Measurements from ENCODE around the gene NR4A2.

NR4A2 gene

DNA sequence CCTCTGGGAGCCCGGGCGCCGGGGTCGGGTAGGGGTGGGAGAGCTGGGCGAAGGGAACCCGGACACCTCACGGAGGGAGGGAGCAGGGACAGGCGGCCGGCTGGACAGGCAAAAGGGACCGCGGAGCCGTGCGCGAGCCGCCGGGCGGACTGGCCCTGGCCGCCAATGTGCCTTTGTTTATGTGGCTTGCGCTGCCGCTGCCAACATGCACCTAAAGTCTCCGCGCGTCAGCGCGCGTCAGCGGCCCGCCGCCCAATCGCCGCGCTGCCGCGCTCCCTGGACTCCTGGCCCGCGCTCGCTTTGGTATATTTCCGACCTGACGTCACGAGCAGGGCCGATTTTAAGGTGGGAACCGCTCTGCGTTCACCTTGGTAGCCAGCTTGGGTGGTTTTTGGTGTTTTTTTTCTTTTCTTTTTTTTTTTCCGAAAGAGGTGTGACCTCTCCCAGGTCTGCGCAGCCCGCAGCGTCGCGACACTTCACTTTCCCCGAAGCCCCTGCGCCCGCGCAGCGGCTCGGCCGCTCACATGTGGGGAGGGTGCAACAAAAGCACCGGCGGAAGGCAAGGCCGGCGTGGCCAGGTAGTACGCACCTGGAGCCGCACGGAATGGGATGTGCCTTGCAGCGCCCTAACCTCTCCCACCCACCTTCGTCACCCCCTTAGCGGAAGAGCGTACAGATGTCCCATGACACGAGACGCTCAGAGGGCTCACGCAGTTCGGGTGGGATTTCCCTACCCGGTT, at the start of gene NR4A2:
Gene NR4A2, minus strand, starts transcription at position 188 of the 740 bp plus-strand sequence. CDS start 2,535 bp downstream, outside the sequence.
- peak; percentile 82 to 88 for DNase-seq

DNA sequence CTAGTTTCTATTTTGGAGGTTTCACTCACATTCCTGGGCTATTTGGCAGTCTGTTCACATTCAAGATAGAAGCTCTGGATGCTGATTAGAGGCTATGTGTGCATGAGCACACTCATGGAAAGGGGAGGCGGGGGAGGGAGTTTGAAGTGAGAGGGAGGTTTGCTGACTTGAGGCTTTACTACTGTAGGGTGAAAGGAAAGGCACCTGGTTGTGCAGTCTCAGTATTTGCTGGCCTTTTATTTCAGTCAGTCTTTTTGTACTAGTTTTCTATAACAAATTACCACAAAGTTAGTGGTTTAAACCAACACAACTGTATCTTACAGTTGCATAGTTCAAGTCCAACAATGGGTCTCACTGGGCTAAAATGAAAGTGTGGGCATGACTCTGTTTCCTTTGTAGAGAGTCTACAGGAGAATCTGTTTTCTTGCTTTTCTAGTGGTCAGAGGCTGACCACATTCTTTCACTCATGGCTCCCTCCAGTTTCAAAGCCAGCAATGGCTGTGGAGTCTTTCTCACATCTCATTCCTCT, 47.7 kb upstream of the NR4A2 start:
- DNase-seq: peak in 1 of 2 experiments; percentile 15

DNA sequence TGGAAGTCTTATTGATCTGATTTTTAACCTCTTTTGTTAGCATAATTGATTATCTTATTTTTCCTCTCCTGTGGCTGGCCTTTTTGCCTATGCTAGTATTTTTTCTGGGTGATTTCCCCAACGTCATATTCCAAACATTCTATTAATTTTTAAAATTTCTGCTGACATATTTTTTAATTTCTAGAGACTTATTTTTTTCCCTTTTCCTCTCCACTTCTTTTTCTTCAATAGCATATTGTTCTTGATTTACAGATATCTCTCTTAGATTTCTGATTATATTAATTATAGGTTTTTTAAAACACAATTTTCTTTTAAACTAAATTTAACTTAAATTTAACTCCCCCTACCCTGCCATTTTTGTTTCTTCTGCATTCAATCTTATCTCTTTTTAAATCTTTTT, 47.2 kb upstream of the NR4A2 start:
- DNase-seq: no peak

DNA sequence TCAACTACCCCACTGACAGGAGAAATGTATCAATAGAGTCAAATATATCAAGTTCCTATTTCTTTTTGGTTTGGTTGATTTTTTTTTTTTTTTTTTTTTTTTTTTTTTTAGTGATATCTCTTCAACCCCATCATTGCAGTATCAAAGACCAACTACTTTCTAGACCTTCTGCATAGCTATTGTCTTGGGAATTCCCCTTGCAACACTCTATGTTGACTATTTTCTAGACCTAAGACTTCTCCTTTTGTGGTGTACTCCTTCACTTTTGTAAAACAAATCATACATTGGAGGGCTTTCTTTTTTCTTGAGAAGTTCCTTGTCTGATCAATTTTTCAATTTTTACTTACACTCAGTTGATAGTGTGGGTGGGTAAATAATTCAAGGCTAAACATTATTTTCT, 46.5 kb upstream of the NR4A2 start:
- DNase-seq: no peak

DNA sequence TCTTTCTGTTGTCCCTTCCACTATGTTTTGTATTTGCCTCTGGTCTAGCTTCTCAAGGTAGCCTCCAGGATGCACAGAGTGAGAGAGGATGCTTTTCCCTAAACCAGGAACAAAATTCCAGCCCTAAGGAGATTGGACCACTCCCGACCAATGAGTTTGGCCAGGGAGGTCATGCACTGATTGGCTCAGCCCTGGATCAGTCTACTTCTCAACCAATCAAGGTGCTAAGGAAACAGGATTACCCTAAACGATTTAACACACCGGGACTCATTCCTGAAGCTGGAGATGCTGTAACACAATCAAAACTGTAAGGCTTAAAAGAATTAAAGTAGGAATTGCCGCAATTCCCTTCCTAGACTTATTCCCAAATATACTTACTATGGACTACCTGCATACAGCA, 34.2 kb upstream of the NR4A2 start:
- no peak for DNase-seq

DNA sequence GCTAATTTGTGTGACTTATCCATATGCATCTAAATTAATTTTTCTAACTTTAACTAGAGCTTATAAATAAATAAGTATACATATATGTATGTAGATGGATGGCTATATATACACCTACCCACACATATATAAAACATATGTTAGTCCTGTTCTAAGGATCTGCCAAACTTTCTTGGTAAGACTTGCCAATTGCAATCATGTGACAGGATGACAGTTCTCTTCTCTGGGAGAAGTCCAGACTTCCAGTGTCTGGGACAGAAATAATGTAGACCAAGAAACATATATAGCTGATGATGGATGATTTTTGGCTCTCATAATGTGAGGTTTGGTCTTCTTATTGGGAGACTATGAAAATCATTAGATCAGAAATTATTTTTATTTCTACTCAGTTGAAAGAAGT, 30.6 kb upstream of the NR4A2 start:
- DNase-seq: no peak

DNA sequence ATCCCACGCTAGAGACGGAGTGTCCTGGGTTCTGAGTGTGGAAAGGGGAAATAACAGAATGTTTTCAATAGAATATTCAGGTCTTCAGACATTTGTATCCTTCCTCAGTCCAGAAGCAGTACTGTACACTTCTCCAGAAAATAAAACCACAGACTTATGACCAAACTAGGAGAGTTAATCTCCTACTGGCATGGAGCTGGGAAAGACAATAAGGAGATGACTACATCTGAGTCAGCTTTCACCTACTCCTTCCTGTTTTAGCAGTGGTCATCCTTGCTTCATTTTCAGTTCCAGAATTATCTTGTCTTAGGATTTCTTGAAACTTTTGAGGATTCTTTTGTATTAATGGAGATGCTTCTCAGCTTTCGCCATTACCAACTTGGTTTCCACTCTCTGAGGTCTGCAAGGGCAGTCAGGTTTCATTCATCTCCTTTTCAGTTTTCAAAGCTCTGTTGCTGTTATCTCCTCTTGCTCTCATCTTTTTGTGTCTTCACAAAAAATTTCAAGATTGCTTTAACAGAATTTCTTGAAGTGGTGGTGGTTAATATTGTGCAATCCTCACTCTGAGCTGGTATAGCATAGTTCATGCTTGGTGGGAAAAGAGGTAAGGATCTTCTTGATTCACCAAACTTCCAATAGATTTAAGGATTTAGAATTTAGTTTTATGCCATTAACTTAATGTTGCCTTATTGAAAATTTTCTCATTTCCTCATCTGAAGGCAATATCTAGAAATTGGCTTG, 23.7 kb upstream of the NR4A2 start:
- DNase-seq: no peak

DNA sequence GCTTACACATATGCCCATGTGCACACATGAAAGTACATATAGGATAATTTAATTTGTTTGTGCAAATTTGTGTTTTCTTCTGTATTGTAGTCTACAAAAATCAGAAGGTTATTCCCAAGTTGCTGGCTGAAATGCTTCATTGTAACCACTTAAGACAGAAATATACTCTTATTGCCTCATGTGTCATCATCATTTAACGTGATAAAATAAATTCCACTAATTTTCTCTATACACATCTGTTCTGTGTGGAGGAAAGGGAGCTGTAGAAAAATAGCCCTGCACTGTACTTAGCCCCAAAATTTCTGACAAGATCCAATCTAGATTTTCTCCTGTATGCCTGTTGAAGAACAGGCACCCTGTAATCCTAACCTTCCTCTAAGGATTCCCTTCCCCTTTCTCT, 20.4 kb upstream of the NR4A2 start:
- DNase-seq: no peak

DNA sequence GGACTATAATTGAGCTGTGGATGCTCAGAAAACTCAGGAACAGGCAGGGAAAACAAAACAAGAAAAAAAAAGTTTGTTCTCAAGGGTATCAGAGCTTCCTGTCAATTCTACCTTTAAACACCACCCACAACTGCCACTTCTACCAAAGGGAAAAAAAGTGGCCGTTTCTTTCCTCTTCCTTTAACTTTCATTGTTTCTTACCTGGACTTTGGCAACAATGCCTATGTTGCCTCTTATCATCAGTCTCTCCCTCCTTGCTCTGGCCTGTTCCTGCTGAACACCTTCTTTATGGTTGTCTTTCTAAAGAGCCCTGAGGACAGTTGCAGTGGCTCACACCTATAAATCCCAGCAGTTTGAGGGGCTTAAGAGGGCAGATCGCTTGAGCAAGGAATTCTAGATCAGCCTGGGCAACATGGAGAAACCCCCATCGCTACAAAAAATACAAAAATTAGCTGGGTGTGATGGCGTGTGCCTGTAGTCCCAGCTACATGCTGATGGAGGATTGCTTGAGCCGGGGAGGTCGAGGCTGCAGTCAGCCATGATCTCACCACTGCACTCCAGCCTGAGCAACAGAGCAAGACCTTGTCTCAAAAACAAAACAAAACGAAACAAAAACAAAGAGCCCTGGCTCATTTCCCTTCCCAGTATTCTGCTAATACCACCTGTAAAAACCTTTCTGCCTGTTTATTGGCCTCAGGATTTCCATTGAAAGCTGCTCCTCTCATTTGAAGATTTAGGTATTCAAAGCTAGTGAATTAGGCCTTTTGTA, 18.0 kb upstream of the NR4A2 start:
- no peak for DNase-seq

DNA sequence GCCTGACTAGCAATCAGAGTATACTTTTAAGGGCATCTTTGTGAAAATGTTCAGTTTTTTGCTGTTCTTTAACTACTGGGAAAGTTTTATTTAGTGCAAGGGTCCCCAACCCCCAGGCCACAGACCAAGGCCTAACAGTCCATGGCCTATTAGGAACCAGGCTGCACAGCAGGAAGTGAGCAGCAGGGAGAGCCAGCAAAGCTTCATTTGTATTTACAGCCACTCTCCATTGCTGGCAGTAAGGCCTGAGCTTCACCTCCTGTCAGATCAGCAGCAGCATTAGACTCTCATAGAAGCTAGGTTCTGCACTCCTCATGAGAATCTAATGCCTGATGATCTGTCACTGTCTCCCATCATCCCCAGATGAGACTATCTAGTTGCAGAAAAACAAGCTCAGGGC, 17.1 kb upstream of the NR4A2 start:
- DNase-seq: no peak

DNA sequence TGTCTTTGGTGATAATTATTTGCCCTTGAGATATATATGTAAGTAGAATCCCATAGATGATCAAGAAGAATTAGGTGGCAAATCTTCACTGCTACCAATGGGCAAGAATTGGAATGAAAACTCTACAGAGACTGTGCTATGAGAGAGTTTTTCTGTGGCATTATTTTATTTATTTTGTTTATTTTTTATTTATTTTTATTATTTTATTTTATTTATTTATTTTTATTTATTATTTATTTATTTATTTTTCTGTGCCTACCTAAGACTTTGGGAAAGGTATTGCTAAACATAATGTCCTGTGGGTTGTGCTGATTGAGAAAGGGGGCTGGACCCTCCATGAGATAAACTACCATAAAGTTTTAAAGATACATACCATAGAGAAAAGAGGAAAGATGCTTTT, 16.6 kb upstream of the NR4A2 start:
- no peak for DNase-seq

DNA sequence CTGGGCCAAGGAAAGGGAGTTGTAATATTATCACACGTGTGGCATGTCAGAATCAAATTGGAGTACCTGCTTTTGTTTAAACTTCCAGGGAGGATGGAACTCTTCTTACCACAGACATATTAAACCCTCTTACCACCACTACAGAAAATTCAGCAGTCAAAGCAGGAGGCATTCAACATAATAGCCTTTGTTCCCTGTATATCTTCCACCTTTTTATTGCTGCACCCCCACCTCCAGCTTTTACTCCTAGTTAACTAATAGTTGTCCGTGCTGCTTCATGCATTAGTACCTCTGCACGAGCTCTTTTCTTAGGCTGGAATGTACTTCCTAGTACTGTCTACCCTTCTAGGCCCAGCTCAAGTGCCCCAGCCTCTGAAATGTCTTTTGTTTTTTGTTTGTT, 14.9 kb upstream of the NR4A2 start:
- DNase-seq: no peak

DNA sequence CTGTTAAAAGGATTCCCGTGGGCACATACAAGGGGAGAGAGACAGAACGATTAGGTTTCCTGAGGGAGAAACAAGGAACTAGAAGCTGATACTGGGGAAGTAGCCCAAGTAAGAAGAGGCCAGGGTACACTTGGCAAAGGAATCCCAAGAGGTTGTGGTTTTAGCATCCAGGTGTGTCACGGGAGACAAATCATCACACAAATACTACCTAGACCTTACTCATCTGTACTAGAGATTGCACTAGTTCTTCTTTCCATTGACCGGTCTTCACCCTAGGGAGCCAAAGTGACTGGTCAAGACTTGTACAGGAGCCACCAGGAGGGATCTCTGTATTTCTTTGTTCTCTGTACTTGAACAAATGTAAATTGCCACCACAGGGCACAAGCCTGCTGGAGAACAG, 14.2 kb upstream of the NR4A2 start:
- DNase-seq: no peak

DNA sequence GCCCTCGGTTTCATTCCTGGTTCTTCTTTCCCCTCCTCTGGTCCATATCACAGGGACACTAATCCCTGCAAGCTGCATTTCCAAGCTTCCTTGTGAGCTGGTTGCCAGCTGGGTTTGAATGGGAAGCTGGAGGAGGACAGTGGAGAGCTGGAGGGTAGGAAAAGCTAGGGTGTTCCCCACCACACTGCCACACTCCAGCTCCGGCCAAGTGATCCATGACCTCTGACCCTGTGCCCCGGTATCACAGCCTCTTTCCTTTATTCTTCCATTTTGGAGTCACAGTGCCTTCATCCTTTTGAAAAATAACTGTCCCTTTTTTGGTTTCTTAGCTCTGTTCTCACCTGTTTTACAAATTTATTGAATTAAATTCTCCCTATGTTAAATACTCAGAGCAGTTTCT, 13.1 kb upstream of the NR4A2 start:
- no peak for DNase-seq

DNA sequence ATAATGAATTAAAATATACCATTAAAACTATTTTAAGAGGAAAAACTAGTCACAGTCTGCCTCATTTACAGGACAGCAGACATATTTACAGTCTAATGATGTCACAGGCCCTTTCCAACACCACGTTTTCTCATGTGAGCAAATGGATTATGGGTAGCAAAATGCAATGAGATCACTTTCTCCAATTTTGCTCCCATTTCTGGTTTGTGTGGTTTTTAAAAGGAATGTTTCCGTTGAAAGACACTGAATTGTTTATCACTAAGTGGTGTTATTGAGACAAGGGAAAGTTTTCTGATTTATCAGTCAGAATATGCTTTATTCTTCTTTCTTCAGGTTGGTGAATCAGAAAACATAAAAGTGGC, 11.4 kb upstream of the NR4A2 start:
- no peak for DNase-seq

DNA sequence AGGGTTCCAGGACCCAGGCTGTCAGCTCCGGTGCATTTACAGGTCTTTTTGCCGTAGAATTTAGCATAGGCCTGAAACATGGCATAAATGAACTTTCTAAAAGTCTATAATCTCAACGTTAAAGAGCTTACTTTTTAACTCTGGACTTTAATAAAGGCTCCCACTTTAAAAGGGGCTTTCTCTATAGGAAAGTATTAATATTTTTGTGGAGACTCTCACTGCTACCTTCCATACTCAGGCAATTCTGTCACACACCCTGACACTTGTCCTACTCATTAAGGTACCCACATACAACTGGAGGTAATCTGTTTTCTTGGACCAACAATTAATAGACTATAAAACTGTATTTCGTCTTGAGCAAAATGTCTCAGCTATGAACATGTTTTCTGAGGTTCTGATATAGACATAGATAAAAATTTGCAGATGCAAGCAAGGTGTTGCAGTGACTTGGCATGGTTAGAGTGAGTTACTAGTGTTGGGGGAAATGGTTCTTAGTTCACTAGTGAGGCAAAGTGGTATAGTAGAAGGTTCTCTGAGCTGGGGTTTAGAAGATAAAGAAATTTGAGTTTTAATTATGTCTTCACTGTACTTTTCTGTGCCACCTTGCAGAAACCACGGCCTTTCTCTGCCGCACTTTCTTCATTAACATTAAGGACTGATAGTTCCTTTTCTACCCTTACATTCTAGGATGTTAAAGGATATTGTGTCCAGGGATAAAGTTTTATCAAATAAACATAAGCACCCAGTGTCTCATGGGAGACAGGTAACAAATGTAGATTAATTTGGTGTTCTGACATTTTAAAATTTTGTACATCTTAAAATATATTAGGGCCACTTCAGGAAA, 10.8 kb upstream of the NR4A2 start:
- no peak for DNase-seq

DNA sequence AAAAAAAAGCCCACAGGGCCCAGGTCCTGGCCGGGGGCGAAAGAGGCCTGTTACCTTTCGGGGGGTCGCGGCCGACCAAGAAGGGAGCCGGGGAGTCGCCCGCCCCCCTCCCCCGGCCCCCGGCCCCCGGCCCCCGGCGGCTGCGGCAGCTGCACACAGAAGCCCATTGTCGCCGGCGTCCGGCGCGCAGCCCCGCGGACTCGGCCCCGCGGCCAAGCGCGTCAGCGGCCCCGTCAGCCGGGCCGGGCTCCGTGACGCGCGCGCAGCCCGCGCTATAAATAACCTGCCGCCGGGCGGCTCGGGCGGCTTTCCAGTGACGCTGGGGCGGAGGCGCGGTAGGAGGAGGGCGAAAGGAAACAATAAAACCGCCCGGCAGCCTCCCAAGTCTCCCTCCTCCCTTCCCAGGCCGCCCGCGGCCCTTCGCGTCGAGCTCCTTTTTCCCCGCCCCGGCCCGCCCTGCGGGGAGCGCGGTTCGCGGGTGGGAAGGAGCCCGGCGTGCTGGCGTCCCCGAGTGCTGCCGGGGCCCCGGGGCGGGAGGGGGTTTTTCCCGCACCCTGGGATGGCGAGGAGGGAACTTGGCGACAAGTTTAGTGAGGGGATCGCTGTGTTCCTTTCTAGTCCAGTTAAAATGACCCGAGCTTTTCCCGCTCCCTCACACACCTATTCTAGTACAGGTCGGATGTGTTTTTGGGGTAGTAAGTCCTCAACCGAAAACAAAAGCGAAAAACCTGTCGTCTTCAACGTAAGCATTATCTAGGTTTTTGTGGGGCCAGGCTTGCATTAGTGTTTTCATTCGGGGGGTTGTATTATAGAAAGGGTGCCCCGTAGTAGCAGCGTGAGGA, 10.0 kb upstream of the NR4A2 start:
- peak; percentile 84 to 87 for DNase-seq

DNA sequence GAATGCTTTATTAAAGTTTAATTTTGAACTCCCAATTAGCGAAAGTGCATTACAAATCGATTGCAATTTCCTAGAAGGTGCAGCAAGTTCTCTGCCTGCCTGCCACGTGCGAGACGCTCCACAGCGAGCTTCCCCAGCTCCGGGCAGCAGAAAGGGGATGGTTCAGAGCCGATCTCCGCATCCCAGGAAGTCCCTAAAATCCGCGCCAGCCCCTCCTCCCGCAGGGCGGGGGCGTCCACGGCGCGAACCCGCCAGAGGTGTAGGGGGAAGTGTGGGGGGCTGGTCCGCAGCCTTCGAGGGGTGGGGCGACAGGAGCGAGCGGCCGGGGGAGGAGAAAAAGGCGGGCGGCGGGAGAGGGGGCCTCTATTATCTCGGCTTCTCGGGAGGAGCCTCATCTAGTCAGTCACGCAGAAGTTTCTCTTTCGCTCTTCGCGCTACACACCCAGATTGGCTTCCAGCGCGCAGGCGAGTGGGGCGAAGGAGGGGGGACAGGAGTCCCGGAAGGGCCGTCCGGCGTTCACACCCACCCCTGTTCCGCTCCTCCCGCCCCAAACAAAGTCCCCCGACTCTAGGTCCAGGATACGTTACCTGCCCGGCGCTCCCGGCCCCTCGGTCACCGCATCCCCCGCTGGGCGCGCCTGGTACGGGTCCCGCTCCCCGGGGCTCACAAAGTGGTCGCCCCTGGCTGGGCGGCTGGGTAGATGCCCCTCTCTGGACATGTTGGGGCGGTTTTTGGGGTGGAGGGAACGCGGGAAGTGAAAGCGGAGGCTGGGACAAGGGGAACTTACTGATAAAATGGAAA, 9.1 kb upstream of the NR4A2 start:
- DNase-seq: peak; percentile 90 to 93

DNA sequence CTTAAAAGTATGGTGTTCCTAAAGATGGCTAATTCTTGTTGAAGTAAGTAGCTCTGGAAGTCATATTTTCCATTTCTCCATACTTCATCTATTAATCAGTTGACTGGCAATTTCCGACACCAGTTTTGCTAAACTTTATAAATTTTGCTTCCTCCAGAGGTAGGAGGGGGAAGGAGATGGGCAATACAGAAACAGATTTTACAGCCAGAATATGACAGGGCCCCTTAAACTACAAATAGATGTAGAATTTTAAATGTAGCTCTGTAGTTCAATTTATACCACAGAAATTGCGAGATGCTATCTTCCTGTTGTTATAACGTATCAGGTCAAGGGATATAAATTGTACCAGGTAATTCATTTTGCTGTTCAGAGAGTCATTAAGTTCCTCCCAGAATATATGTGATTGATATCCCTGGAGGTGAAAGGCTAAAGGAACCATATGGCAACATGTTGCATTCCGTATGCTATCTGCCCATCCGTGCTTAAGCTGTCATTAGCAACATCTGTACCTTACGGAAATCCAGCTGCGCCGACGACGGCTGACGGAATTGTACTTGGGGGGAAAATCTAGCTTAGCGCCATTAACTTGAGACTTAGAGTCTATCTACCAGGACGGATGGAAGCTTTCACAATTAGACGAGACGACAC, 8.4 kb upstream of the NR4A2 start:
- peak; percentile 45 to 53 for DNase-seq

DNA sequence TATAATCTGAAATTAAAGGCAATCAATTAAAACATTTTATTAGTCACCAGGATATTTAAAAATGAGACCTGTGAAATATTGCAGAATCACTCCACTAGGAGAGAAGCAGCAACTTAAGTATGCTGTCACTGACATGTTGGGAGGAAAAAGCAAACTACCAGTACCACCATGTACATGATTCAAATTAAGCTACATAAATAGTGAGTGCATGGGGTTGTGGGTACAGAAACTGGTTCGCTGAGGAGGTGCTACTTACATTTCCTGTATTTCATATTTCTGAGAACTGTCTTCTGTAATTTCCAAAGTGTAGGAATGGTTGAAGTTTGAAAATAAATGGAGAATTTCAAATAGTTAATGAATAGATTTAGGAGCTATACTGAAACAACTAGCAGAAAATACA, 7.9 kb upstream of the NR4A2 start:
- no peak for DNase-seq
